Uterus (tissue), 4 donors: Measurements from ENCODE around the gene LTB4R2. TPM values are rescaled to one million over a fixed set of nuclear protein-coding genes. Genes with fewer than 3 reads are reported as not detected.

ENCODE experiments used
- DNase-seq, 2 donors: peaks; one replicate each; pipeline ENCODE4 v3.0.0-alpha.2; 2019 to 2020
- H3K27ac ChIP-seq, 2 donors: fragments of 200-600 bp; sonication (generic); 1 replicate in 1 of 2; 2 replicates in 1 of 2; pipeline ENCODE4 v1.5.1; 2016 to 2018
- H3K27me3 ChIP-seq, 2 donors: fragments of 200-600 bp; sonication (generic); one replicate each; pipeline ENCODE4 v1.5.1; 2018 to 2019; ENCODE audit warnings: control low read depth in 1 of 2
- H3K36me3 ChIP-seq, 2 donors: fragments of 200-600 bp; sonication (generic); one replicate each; pipeline ENCODE4 v1.5.1; 2019; ENCODE audit warnings: control low read depth in 1 of 2
- H3K4me1 ChIP-seq, 2 donors: fragments of 200-600 bp; sonication (generic); one replicate each; pipeline ENCODE4 v1.5.1; 2018 to 2019; ENCODE audit warnings: control low read depth in 1 of 2
- H3K4me3 ChIP-seq, 2 donors: fragments of 200-600 bp; sonication (generic); 1 replicate in 1 of 2; 2 replicates in 1 of 2; pipeline ENCODE4 v1.5.1; 2018 to 2019; ENCODE audit warnings: mild to moderate bottlenecking in 1 of 2
- H3K9me3 ChIP-seq, 2 donors: fragments of 200-600 bp; sonication (generic); one replicate each; pipeline ENCODE4 v1.5.1; 2019; ENCODE audit warnings: control low read depth in 1 of 2
- POLR2A ChIP-seq, 2 donors: fragments of 450-650 bp; IDR thresholded peaks; one replicate each; pipeline ENCODE4 v1.6.1; 2016; ENCODE audit warnings: antibody characterized with exemption in 2 of 2, mild to moderate bottlenecking in 1 of 2, moderate library complexity in 1 of 2
- intact Hi-C: fragments of 100-400 bp; cut with DNase I; formaldehyde crosslinking; loops from one replicate; pipeline ENCODE4 v1.15.1; 2023; ENCODE audit warnings: low total_unique reads
- total RNA-seq, 4 donors: library from RNA; depleted of rRNA in 3 of 4; stranded (reverse); fragments of >200 nt in 3 of 4; gene quantifications; one replicate each; pipeline versions ENCODE4 v1.1.0 to v1.2.4, GENCODE V29; 2014 to 2023
- TF ChIP-seq, protein P1 (sequence below), 4 experiments: fragments of 200-600 bp in 2 of 4; fragments of 450-650 bp in 2 of 4; sonication (generic) in 2 of 4; IDR thresholded peaks; one replicate each; pipeline ENCODE4 v1.5.1; 2016 to 2019; ENCODE audit warnings: antibody characterized with exemption in 4 of 4, mild to moderate bottlenecking in 2 of 4, moderate library complexity in 1 of 4
- donor health status: DM: yes; HTN: yes; CAD: no.

The LTB4R2 gene
- total RNA-seq, 4 donors from 2014 or later, result 1.0 to 7.1 (median 5.6) TPM; not detected in 1

DNA sequence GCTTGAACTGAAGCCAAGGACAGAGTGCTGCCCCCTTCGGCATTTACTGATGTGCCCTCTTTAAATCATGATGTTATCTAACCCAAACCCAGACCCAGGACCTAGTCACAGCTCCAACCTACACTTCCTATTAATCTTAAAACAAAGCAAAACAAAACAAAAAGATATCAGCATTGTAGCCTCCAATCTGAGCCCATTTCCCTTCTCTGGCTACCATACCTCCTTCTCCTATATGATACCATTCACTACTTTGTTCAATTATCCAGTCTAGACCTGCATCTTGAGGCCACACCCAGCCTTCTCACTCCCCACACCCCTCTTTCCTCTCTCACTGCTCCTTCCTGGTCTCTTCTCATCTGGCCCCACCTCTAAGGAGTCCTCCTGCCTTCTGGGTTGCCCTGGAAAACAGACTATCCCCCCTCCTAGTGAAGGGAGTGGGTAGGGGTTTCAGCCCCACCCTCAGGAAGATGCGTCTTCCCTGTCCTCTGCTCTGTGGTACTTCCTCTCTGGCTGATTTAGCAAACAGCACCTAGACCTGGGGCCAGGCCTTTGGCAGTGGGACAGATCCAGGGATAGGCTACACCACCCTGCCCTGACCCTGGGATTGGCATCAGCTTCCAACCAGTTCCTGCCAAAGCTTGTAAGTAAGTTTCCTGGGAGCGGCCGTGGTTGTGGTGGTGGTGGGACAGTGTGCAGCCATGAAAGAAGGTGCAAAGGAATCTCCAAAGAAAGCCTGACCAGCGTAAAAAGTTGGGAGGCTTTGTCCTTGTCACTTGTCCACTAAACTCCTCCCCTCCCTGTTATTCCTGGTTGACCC is 4.6 kb downstream of the LTB4R2 start:
- TF ChIP-seq, protein P1, sequence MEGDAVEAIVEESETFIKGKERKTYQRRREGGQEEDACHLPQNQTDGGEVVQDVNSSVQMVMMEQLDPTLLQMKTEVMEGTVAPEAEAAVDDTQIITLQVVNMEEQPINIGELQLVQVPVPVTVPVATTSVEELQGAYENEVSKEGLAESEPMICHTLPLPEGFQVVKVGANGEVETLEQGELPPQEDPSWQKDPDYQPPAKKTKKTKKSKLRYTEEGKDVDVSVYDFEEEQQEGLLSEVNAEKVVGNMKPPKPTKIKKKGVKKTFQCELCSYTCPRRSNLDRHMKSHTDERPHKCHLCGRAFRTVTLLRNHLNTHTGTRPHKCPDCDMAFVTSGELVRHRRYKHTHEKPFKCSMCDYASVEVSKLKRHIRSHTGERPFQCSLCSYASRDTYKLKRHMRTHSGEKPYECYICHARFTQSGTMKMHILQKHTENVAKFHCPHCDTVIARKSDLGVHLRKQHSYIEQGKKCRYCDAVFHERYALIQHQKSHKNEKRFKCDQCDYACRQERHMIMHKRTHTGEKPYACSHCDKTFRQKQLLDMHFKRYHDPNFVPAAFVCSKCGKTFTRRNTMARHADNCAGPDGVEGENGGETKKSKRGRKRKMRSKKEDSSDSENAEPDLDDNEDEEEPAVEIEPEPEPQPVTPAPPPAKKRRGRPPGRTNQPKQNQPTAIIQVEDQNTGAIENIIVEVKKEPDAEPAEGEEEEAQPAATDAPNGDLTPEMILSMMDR (IDR thresholded peaks at IDR 0.05), result no peak
- TF ChIP-seq POLR2A (IDR thresholded peaks at IDR 0.05), result no peak
- intact Hi-C loops, result no loop called here
- Histone ChIP-seq H3K9me3 (no peaks in the 10 kb centered on the region), H3K27ac (no peak overlapping the region), H3K4me1 (peaks cover 5 to 20% of the 10 kb centered on the region in 2 donors), H3K36me3 (no peaks in the 10 kb centered on the region), H3K4me3 (no peak overlapping the region), H3K27me3 (no peaks in the 10 kb centered on the region)
- no peak for DNase-seq

DNA sequence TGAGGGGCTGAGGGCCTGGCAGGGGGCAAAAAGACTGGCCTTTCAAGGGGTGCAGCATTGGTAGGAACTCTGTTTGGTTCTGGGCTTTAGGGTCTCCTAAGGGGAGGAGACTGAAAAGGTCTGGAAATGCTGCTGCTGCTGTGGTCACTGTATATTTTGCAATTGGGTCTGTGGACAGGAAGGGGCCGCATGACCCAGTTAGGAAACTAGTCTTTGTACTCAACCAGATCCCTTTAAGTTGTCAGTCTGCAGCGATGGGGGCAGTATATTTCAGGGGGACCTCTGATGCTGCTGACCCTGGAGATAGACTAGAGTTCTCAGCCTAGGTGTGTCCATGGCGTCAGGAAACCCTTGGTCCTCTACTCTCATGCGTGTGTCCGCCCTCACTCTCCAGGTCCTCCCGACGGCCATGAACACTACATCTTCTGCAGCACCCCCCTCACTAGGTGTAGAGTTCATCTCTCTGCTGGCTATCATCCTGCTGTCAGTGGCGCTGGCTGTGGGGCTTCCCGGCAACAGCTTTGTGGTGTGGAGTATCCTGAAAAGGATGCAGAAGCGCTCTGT is 5.4 kb downstream of the LTB4R2 start:
- no peaks in the 10 kb centered on the region for H3K27me3 ChIP-seq
- intact Hi-C loops, result no loop called here
- TF ChIP-seq POLR2A (IDR thresholded peaks at IDR 0.05), result no peak
- TF ChIP-seq, protein P1 (IDR thresholded peaks at IDR 0.05), result no peak
- no peak for DNase-seq
- H3K27ac ChIP-seq, result peak overlapping the region; percentile 6 to 48
- no peak overlapping the region for H3K4me3 ChIP-seq
- H3K9me3 ChIP-seq, result no peaks in the 10 kb centered on the region
- H3K4me1 ChIP-seq, result peaks cover 0 to 15% of the 10 kb centered on the region in 2 donors
- no peaks in the 10 kb centered on the region for H3K36me3 ChIP-seq

- Histone ChIP-seq H3K27me3 (no peaks in the 10 kb centered on the region), H3K4me1 (peaks cover 0 to 10% of the 10 kb centered on the region in 2 donors), H3K4me3 (no peak overlapping the region), H3K27ac (peak overlapping the region; percentile 6 to 48), H3K36me3 (no peaks in the 10 kb centered on the region), H3K9me3 (no peaks in the 10 kb centered on the region)
- no peak for TF ChIP-seq POLR2A (IDR thresholded peaks at IDR 0.05)
- TF ChIP-seq, protein P1 (IDR thresholded peaks at IDR 0.05), result peak in 2 of 4 experiments; percentile 21 to 24
- peak in 1 of 2 donors; percentile 47 for DNase-seq
- intact Hi-C loops, result no loop called here
Measured at GRCh38 chr14:24315807-24316596, 6.1 kb downstream of the LTB4R2 start.

GRCh38 chr14:24316597-24316950 is 6.6 kb downstream of the LTB4R2 start:
- H3K9me3 ChIP-seq, result no peaks in the 10 kb centered on the region
- peaks cover 0 to 10% of the 10 kb centered on the region in 2 donors for H3K4me1 ChIP-seq
- no peak overlapping the region for H3K4me3 ChIP-seq
- H3K36me3 ChIP-seq, result no peaks in the 10 kb centered on the region
- intact Hi-C loops, result no loop called here
- no peak for DNase-seq
- H3K27ac ChIP-seq, result peak overlapping the region in 1 of 2 donors; percentile 34
- TF ChIP-seq, protein P1 (IDR thresholded peaks at IDR 0.05), result no peak
- no peak for TF ChIP-seq POLR2A (IDR thresholded peaks at IDR 0.05)
- H3K27me3 ChIP-seq, result no peaks in the 10 kb centered on the region
